ENCODE data around the gene IL21R.

Gene IL21R

DNA sequence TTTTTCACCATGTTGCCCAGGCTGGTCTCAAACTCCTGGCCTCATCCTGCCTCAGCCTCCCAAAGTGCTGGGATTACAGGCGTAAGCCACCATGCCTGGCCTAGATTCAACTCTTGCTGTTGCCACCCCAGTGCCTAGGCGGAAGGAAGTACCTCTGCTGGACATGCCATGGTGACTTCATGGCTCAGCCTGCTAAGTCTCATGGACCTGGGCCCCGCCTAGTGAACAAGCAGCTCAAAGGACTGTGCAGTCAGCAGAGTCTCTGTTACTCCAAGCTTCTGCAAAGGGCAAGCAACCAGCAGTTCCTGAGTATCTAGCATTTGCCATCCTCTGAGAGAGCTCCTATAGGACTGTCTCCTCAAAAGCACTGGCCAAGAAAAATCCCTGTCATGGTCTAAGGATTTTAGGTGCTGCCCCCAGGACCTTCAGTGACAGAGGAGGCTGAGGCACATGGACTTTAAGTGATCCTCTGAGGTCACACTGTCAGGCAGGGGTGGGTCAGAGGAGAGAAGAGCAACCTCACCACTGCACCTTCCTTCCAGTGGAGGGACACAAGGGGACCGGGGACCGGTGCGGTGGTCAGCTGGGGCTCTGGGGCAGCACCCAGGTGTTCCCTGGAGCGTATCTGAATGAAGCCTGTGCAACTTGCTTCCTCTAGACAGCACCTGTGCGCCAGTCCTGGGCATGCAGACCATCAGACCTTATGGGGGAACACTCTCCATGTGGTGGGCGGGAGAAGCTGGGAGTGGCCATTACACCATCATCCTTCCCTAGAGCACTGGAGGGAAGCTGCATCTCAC, 71.3 kb downstream of the IL21R start:
- Histone ChIP-seq H3K9ac (ENCODE audit: low read length) (no peak overlapping the region), H3K27me3 (ENCODE audit: control insufficient read depth, insufficient read depth, low read length) (no peaks in the 10 kb centered on the region), H3K4me1 (ENCODE audit: control insufficient read depth, insufficient read depth, low read length) (no peaks in the 10 kb centered on the region), H3K36me3 (ENCODE audit: control insufficient read depth, insufficient read depth, low read length) (peaks cover 47% of the 10 kb centered on the region), H3K27ac (ENCODE audit: low read depth, low read length) (no peak overlapping the region), H3K4me3 (ENCODE audit: low read length) (no peak overlapping the region)

DNA sequence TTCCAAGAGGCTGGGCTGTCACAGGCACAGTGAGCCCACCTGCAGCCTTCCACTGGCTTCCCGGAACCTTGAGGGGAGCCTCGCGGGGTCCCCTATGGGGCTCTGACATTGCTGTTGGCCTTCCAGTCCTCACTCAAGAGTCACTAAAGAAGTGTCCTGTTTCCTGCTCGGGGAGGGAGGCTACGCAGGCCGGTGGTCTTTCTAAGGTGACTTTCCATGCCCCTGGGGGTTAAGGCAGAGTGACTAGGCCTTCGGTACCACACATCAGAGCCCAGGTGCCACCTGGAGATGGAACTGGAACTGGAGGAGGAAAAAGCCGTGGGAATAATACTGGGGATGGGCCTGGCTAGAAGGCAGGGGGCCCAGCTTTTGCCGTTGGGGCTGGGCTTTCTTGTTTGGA, 72.1 kb downstream of the IL21R start:
- Histone ChIP-seq H3K9ac (ENCODE audit: low read length) (no peak overlapping the region), H3K4me1 (ENCODE audit: control insufficient read depth, insufficient read depth, low read length) (no peaks in the 10 kb centered on the region), H3K36me3 (ENCODE audit: control insufficient read depth, insufficient read depth, low read length) (peaks cover 47% of the 10 kb centered on the region), H3K27me3 (ENCODE audit: control insufficient read depth, insufficient read depth, low read length) (no peaks in the 10 kb centered on the region), H3K4me3 (ENCODE audit: low read length) (no peak overlapping the region), H3K27ac (ENCODE audit: low read depth, low read length) (no peak overlapping the region)

DNA sequence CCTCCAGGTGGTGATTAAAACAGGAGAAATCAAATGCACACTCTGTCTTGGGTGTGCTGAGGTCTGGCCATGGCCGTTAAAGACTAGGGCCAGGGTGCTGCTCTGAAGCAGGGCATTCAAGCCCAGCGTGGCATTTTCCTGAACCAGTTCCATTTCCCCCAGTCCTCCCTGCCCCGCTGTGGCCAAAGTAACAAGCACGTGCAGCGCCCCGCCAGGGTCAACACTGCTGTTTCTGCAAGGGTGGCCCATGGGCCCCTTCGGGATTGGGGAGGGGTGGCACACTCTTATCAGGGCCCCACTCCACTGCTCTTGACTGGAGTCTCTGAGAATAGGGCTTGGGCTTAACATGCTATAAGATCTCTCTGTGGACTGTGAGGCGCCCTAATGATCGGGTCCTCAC, 72.9 kb downstream of the IL21R start:
- H3K4me1 ChIP-seq (ENCODE audit: control insufficient read depth, insufficient read depth, low read length), result no peaks in the 10 kb centered on the region
- no peaks in the 10 kb centered on the region for H3K27me3 ChIP-seq (ENCODE audit: control insufficient read depth, insufficient read depth, low read length)
- no peak overlapping the region for H3K27ac ChIP-seq (ENCODE audit: low read depth, low read length)
- no peak overlapping the region for H3K4me3 ChIP-seq (ENCODE audit: low read length)
- no peak overlapping the region for H3K9ac ChIP-seq (ENCODE audit: low read length)
- H3K36me3 ChIP-seq (ENCODE audit: control insufficient read depth, insufficient read depth, low read length), result peaks cover 41% of the 10 kb centered on the region

DNA sequence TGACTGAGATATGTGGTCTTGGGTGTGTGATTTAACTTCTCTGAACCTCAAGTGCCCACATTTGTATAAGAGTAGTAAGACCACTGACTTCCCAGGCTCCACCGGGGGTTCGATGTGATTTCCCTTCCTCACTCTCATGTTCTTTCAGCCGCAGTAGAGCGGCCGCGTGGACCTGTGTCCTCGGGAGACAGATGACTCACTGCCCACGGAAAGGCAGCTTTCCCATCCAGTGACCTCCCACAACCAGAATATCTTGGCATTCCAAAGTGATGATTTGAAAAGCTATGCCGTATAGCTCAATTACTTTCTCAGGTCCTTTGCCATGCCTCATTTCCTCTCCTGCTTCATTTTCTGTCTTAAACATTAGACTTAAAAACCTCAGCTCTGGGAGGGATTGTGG, 73.6 kb downstream of the IL21R start:
- Histone ChIP-seq H3K36me3 (ENCODE audit: control insufficient read depth, insufficient read depth, low read length) (peaks cover 35% of the 10 kb centered on the region), H3K4me1 (ENCODE audit: control insufficient read depth, insufficient read depth, low read length) (no peaks in the 10 kb centered on the region), H3K27ac (ENCODE audit: low read depth, low read length) (no peak overlapping the region), H3K9ac (ENCODE audit: low read length) (no peak overlapping the region), H3K4me3 (ENCODE audit: low read length) (no peak overlapping the region), H3K27me3 (ENCODE audit: control insufficient read depth, insufficient read depth, low read length) (no peaks in the 10 kb centered on the region)

DNA sequence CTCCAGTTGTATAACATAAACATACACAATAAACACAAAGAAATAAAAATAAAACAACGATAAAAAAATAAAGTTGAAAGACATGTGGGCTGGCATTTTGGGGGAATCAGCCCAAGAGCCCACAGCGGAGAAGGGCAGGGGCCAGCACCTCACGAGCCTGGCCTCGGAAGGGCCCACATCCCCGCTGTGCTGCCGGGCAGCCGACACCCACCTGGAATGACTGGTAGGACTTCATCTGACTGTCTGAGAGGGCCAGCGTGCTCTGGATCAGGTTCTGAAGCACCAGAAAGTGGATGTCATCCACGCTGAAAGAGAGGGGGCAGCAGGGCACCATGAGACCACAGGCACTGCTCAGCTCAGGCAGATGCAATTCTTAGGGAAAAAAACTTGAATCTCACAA, 74.3 kb downstream of the IL21R start:
- peaks cover 35% of the 10 kb centered on the region for H3K36me3 ChIP-seq (ENCODE audit: control insufficient read depth, insufficient read depth, low read length)
- H3K9ac ChIP-seq (ENCODE audit: low read length), result no peak overlapping the region
- H3K27ac ChIP-seq (ENCODE audit: low read depth, low read length), result no peak overlapping the region

DNA sequence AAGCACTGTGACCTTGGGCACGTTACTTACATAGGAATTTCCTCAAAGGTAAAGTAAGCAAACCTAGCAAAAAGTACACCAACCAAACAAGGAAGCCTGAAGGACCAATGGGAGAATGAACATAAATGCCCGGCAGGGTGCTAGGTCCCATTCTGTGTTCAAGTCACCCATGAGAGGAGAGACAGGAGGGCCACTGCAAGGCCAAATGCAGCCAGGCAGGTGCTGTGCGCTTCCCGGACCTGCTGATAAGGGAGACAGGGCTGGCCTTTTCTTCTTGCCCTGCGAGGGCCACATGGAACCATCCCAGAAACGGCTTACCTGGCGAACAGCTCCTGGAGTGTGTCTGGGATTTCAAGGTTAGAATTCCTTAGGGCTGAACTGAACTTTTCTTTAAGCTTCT, 78.8 kb downstream of the IL21R start:
- Histone ChIP-seq H3K27ac (ENCODE audit: low read depth, low read length) (no peak overlapping the region), H3K4me3 (ENCODE audit: low read length) (no peak overlapping the region), H3K27me3 (ENCODE audit: control insufficient read depth, insufficient read depth, low read length) (no peaks in the 10 kb centered on the region), H3K36me3 (ENCODE audit: control insufficient read depth, insufficient read depth, low read length) (peaks cover 59% of the 10 kb centered on the region), H3K4me1 (ENCODE audit: control insufficient read depth, insufficient read depth, low read length) (no peaks in the 10 kb centered on the region), H3K9ac (ENCODE audit: low read length) (no peak overlapping the region)

More for the DNA sequence above, 74.3 kb downstream of the IL21R start:
- Histone ChIP-seq H3K4me1 (ENCODE audit: control insufficient read depth, insufficient read depth, low read length) (no peaks in the 10 kb centered on the region), H3K4me3 (ENCODE audit: low read length) (no peak overlapping the region), H3K27me3 (ENCODE audit: control insufficient read depth, insufficient read depth, low read length) (no peaks in the 10 kb centered on the region)

DNA sequence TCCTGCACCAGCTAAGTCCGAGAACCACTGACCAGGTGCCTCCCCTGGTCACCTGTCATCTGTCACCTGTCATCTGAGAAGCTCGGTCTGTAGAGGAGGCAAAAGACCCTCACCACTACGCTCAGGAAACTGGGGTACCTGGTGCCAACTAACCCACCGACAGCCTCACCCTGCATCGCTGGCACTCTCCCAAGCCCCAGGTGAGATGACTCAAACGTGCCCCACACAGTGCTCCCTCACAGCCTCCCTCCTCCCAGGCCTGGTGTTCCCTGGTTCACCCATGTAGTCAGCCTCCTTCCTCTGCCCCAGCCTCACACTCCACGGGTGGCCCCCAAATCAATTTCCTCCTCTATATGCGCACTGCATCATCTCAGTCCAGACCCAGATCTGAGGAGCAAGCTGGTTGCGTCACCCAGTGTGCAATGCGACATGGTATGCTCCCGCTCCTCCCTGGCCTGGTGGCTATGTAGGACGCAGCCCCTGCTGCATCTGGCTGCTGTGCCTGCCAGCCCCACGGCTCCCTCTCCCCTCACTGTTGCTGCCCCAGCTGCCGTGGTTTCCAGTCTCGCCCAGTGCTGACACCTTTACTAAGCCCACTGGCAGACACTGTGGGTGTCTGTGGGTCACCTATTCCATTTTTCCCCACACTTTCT, 79.4 kb downstream of the IL21R start:
- H3K9ac ChIP-seq (ENCODE audit: low read length), result no peak overlapping the region
- H3K36me3 ChIP-seq (ENCODE audit: control insufficient read depth, insufficient read depth, low read length), result peaks cover 59% of the 10 kb centered on the region
- no peak overlapping the region for H3K4me3 ChIP-seq (ENCODE audit: low read length)
- no peaks in the 10 kb centered on the region for H3K27me3 ChIP-seq (ENCODE audit: control insufficient read depth, insufficient read depth, low read length)
- no peak overlapping the region for H3K27ac ChIP-seq (ENCODE audit: low read depth, low read length)
- H3K4me1 ChIP-seq (ENCODE audit: control insufficient read depth, insufficient read depth, low read length), result no peaks in the 10 kb centered on the region

DNA sequence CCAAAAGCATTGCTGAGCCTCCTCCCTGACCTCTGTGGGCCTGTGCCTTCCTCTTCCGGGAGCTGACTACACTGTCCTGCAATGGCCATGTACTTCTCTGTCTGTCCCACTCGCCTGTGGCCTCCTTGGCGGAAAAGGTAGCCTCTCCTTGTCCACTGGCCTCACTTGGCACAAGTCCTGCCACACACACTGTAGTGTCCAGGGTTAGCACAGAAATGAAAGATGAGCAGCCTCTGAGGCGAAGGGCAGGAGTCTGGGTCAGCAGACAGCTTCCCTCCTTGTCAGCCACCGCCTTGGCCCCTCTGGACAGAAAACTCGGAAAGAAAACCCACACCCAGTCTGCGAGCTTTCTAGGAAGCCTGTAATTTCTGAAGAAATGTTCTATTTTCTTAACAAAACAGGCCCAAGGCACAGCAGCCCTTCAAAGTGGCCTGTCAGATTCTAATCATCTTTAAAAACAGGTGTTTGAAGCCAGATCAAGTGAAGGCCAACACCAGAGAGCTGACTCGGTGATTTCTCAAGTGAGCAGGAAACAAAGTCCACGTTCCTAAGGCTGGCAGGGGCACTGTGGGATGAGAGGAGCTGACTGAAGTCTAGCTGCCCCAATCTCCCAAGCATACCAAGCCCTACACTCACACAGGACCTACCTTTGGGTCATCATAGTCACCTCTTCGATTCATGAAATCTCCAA, 80.6 kb downstream of the IL21R start:
- Histone ChIP-seq H3K27ac (ENCODE audit: low read depth, low read length) (no peak overlapping the region), H3K27me3 (ENCODE audit: control insufficient read depth, insufficient read depth, low read length) (no peaks in the 10 kb centered on the region), H3K4me3 (ENCODE audit: low read length) (no peak overlapping the region), H3K36me3 (ENCODE audit: control insufficient read depth, insufficient read depth, low read length) (peaks cover 67% of the 10 kb centered on the region), H3K4me1 (ENCODE audit: control insufficient read depth, insufficient read depth, low read length) (no peaks in the 10 kb centered on the region), H3K9ac (ENCODE audit: low read length) (no peak overlapping the region)

DNA sequence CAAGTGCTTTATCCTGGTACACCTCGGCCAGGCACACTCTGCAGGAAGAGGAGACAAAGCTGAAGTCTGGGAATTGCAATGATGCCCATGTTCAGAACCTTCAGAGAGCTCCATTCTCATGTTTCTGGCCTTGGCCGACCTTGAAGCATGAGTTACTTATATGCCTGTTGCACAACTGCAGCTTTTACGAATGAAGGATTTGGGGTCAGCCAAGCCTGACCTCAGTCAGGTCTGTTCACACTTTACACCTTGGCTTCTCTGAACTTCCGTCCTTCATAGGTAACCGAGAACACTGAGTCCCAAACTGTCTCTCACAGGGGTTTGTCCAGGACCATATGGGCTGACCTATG, 81.1 kb downstream of the IL21R start:
- H3K27ac ChIP-seq (ENCODE audit: low read depth, low read length), result no peak overlapping the region

DNA sequence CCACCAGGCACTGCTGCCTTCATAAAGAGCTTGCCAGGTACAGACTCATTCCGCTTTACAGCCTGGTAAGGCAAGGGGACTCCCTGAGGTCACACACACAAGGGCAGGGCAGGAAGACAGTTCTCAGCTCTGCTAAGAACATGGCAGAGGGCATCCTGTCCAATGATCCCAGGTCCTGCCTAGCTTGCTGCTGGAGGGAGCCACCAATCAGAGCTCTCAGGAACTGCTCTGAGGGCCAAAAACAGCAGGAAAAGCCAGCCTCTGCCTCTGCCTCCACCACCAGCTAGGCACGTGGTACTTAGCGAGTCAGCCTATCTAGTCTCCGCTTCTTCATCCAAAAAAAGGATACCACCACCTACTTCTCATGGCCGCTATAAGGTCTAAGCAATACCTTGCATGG, 81.7 kb downstream of the IL21R start:
- Histone ChIP-seq H3K4me1 (ENCODE audit: control insufficient read depth, insufficient read depth, low read length) (no peaks in the 10 kb centered on the region), H3K36me3 (ENCODE audit: control insufficient read depth, insufficient read depth, low read length) (peaks cover 68% of the 10 kb centered on the region), H3K9ac (ENCODE audit: low read length) (no peak overlapping the region), H3K4me3 (ENCODE audit: low read length) (no peak overlapping the region), H3K27me3 (ENCODE audit: control insufficient read depth, insufficient read depth, low read length) (no peaks in the 10 kb centered on the region), H3K27ac (ENCODE audit: low read depth, low read length) (no peak overlapping the region)

More for the DNA sequence above, 81.1 kb downstream of the IL21R start:
- Histone ChIP-seq H3K27me3 (ENCODE audit: control insufficient read depth, insufficient read depth, low read length) (no peaks in the 10 kb centered on the region), H3K4me3 (ENCODE audit: low read length) (no peak overlapping the region), H3K36me3 (ENCODE audit: control insufficient read depth, insufficient read depth, low read length) (peaks cover 68% of the 10 kb centered on the region), H3K4me1 (ENCODE audit: control insufficient read depth, insufficient read depth, low read length) (no peaks in the 10 kb centered on the region), H3K9ac (ENCODE audit: low read length) (no peak overlapping the region)

DNA sequence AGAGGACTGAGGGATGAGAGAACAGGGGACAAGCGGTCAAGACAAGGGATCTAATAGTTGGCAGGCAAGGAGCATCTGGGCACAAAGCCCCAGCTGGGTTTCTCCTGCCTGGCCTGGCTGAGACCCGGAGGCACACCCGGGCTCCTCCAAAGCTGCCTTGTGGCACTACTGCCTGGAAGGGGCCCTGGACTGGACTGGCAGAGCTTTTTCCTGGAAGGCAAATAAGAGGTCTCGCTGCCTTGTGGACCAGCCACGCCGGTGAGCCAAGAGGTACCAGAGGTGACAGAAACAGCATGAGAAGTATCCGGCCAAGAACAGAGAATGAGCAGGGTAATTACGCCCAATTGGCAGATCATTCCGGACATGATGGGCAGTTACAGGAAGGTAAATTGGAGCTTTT, 83.2 kb downstream of the IL21R start:
- Histone ChIP-seq H3K27me3 (ENCODE audit: control insufficient read depth, insufficient read depth, low read length) (no peaks in the 10 kb centered on the region), H3K4me3 (ENCODE audit: low read length) (no peak overlapping the region), H3K36me3 (ENCODE audit: control insufficient read depth, insufficient read depth, low read length) (peaks cover 77% of the 10 kb centered on the region), H3K9ac (ENCODE audit: low read length) (no peak overlapping the region), H3K4me1 (ENCODE audit: control insufficient read depth, insufficient read depth, low read length) (no peaks in the 10 kb centered on the region), H3K27ac (ENCODE audit: low read depth, low read length) (no peak overlapping the region)

DNA sequence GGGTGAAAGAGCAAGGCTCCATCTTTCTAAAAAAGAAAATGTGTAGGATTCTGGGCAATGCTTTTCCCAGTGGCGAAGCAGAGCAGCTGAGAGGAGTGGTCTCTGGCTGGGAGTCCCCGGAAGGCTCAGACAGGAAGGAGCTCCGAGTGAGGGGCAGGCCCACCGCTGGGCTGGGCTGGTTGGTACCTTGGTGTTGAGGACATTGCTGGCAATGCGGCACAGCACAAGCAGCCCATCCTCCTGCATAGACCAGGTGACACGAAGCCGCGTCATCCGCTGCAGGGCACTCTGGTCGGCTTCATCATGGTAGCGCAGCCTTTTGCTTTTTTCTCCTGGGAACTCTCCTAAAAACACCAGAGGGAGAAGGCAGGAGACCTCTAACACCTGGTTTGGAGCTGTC, 83.8 kb downstream of the IL21R start:
- no peak overlapping the region for H3K27ac ChIP-seq (ENCODE audit: low read depth, low read length)
- H3K27me3 ChIP-seq (ENCODE audit: control insufficient read depth, insufficient read depth, low read length), result no peaks in the 10 kb centered on the region
- H3K36me3 ChIP-seq (ENCODE audit: control insufficient read depth, insufficient read depth, low read length), result peaks cover 79% of the 10 kb centered on the region

More for the DNA sequence above, 83.8 kb downstream of the IL21R start:
- Histone ChIP-seq H3K9ac (ENCODE audit: low read length) (no peak overlapping the region), H3K4me1 (ENCODE audit: control insufficient read depth, insufficient read depth, low read length) (no peaks in the 10 kb centered on the region), H3K4me3 (ENCODE audit: low read length) (no peak overlapping the region)

Data from rectal smooth muscle tissue (tissue), 1 donor.